Measurements from ENCODE around the gene PYM1.

The PYM1 gene

GRCh38 chr12:55891310-55891709, 36.4 kb downstream of the PYM1 start:
- Histone ChIP-seq H2AFZ (ENCODE audit: low read length) (no peak overlapping the region), H3K9ac (ENCODE audit: low read depth, low read length, poor library complexity, severe bottlenecking) (no peak overlapping the region), H3K4me1 (ENCODE audit: insufficient read depth, low read length, poor library complexity, severe bottlenecking) (no peaks in the 10 kb centered on the region), H4K20me1 (ENCODE audit: insufficient read depth, low read length, poor library complexity, severe bottlenecking) (no peaks in the 10 kb centered on the region), H3K9me2 (replicated peaks; ENCODE audit: low read depth, low read length) (no peaks in the 10 kb centered on the region), H3K27me3 (ENCODE audit: insufficient read depth, low read length, poor library complexity, severe bottlenecking) (no peaks in the 10 kb centered on the region), H3F3A (ENCODE audit: low read depth) (no peaks in the 10 kb centered on the region), H3K36me3 (ENCODE audit: insufficient read depth, low read length) (no peaks in the 10 kb centered on the region), H3K4me2 (ENCODE audit: low read depth, low read length, poor library complexity, severe bottlenecking) (no peak overlapping the region), H3K79me2 (ENCODE audit: insufficient read depth, low read length) (no peaks in the 10 kb centered on the region), H3K4me3 (ENCODE audit: low read length, poor library complexity, severe bottlenecking) (no peak overlapping the region), H3K9me3 (ENCODE audit: insufficient read depth, low read depth, low read length) (no peaks in the 10 kb centered on the region)
- no peak for TF ChIP-seq CTCF (conservative IDR thresholded peaks at IDR 0.05; ENCODE audit: low read length)
- TF ChIP-seq EZH2phosphoT487 (IDR thresholded peaks at IDR 0.05; ENCODE audit: borderline replicate concordance) = no peak

- H3K4me3 ChIP-seq (ENCODE audit: low read length, poor library complexity, severe bottlenecking) = no peak overlapping the region
- no peak overlapping the region for H3K4me2 ChIP-seq (ENCODE audit: low read depth, low read length, poor library complexity, severe bottlenecking)
- no peak for TF ChIP-seq CTCF (conservative IDR thresholded peaks at IDR 0.05; ENCODE audit: low read length)
- TF ChIP-seq EZH2phosphoT487 (IDR thresholded peaks at IDR 0.05; ENCODE audit: borderline replicate concordance) = no peak
- no peaks in the 10 kb centered on the region for H3K36me3 ChIP-seq (ENCODE audit: insufficient read depth, low read length)
- H3K9me3 ChIP-seq (ENCODE audit: insufficient read depth, low read depth, low read length) = no peaks in the 10 kb centered on the region
- H3K4me1 ChIP-seq (ENCODE audit: insufficient read depth, low read length, poor library complexity, severe bottlenecking) = no peaks in the 10 kb centered on the region
- no peak overlapping the region for H2AFZ ChIP-seq (ENCODE audit: low read length)
- no peaks in the 10 kb centered on the region for H3K9me2 ChIP-seq (replicated peaks; ENCODE audit: low read depth, low read length)
- H3K27me3 ChIP-seq (ENCODE audit: insufficient read depth, low read length, poor library complexity, severe bottlenecking) = no peaks in the 10 kb centered on the region
- H4K20me1 ChIP-seq (ENCODE audit: insufficient read depth, low read length, poor library complexity, severe bottlenecking) = no peaks in the 10 kb centered on the region
- no peaks in the 10 kb centered on the region for H3F3A ChIP-seq (ENCODE audit: low read depth)
- H3K79me2 ChIP-seq (ENCODE audit: insufficient read depth, low read length) = no peaks in the 10 kb centered on the region
- H3K9ac ChIP-seq (ENCODE audit: low read depth, low read length, poor library complexity, severe bottlenecking) = no peak overlapping the region
These were observed 42.6 kb downstream of the PYM1 start for GRCh38 chr12:55885113-55885512.

- Histone ChIP-seq H3K36me3 (ENCODE audit: insufficient read depth, low read length) (no peaks in the 10 kb centered on the region), H3K27me3 (ENCODE audit: insufficient read depth, low read length, poor library complexity, severe bottlenecking) (no peaks in the 10 kb centered on the region), H4K20me1 (ENCODE audit: insufficient read depth, low read length, poor library complexity, severe bottlenecking) (no peaks in the 10 kb centered on the region), H3K9me3 (ENCODE audit: insufficient read depth, low read depth, low read length) (no peaks in the 10 kb centered on the region; the same call in 1 of the 2 replicates), H3K4me1 (ENCODE audit: insufficient read depth, low read length, poor library complexity, severe bottlenecking) (no peaks in the 10 kb centered on the region), H3K79me2 (ENCODE audit: insufficient read depth, low read length) (no peaks in the 10 kb centered on the region), H3K4me2 (ENCODE audit: low read depth, low read length, poor library complexity, severe bottlenecking) (no peak overlapping the region), H3F3A (ENCODE audit: low read depth) (no peaks in the 10 kb centered on the region), H3K9me2 (replicated peaks; ENCODE audit: low read depth, low read length) (no peaks in the 10 kb centered on the region), H3K4me3 (ENCODE audit: low read length, poor library complexity, severe bottlenecking) (no peak overlapping the region), H3K9ac (ENCODE audit: low read depth, low read length, poor library complexity, severe bottlenecking) (no peak overlapping the region), H2AFZ (ENCODE audit: low read length) (no peak overlapping the region)
- no peak for TF ChIP-seq CTCF (conservative IDR thresholded peaks at IDR 0.05; ENCODE audit: low read length)
- no peak for TF ChIP-seq EZH2phosphoT487 (IDR thresholded peaks at IDR 0.05; ENCODE audit: borderline replicate concordance)
These were observed 49.9 kb downstream of the PYM1 start for GRCh38 chr12:55877824-55878223.
